GM18909 (cell line): ENCODE data around the gene RAPGEF4.
A peak's percentile ranks its signal among the peaks of the same experiment; 100 is the strongest.
"Not testable (repeated sequence)": the region's sequence is repeated elsewhere in the genome, so short reads cannot be mapped to it uniquely, and the experiment has no call there.

Source experiments
- ATAC-seq: cut with Tn5 transposase; IDR thresholded peaks from one replicate; pipeline ENCODE4 v1.9.1; 2021; ENCODE audit warnings: mild to moderate bottlenecking; ENCODE audit not compliant: unreplicated experiment, poor library complexity

The RAPGEF4 gene

GRCh38 chr2:173017646-173018420 is 282.2 kb downstream of the RAPGEF4 start:
- no peak for ATAC-seq

GRCh38 chr2:173019755-173020154 is 284.1 kb downstream of the RAPGEF4 start:
- ATAC-seq = no peak

DNA sequence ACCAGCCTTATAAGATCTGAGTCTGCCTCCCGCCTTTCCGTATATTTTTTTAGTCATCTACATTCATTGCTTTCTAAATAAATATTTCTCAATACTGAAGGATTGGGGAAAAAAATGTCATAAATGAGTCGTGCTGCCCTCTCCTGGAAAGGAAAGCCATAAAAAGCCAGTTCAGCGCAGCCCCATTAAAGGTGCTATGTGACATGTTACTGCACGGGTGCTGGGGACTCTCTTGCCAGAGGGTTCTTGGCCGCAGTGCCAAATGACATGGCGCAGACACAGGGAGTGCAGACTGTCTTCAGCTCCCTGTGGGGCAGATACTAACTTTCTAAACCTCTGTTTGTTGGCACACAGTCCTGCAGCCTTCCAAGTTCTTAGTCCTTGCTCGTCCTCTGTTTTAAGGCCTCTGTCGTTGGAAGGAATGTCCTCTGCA is 286.3 kb downstream of the RAPGEF4 start:
- ATAC-seq = no peak

DNA sequence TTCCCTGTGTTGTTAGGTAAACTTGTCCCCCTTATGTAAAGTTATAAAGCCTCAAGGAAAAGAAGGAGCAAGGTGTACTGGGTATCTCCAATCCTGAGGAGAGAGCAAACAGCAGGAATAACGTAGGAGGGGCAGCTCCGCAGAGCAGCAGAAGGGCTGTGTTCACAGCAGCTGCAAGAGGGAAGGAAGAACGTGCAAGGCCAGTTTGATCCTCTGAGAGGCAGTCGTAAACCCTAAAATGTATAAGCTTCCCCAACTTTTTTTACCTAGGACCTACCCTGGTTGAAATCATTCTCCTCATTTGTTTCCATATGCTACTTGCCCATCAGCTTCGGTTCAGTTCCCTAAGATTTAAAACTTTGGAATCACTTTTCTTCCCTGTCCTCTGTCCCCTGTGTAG is 288.1 kb downstream of the RAPGEF4 start:
- no peak for ATAC-seq

DNA sequence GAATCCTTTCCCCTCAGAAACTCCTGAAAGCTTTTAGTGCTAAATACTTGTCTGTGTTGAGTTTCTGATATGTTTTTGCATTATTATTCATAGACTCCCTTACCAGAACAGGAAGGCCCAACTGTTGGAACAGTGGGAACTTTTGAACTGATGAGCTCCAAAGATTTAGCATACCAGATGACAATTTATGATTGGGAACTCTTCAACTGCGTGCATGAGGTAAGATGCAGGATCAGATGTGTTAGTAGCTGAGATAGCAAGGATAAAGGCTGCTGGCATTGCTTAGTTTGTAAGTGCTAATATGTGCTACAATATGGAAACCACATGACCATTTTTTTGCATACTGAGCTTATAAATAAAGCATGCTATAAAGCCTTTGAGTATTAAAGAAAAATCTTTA is 290.8 kb downstream of the RAPGEF4 start:
- ATAC-seq = no peak

- peak; percentile 57 for ATAC-seq
These were observed 291.8 kb downstream of the RAPGEF4 start for GRCh38 chr2:173027181-173028128.

DNA sequence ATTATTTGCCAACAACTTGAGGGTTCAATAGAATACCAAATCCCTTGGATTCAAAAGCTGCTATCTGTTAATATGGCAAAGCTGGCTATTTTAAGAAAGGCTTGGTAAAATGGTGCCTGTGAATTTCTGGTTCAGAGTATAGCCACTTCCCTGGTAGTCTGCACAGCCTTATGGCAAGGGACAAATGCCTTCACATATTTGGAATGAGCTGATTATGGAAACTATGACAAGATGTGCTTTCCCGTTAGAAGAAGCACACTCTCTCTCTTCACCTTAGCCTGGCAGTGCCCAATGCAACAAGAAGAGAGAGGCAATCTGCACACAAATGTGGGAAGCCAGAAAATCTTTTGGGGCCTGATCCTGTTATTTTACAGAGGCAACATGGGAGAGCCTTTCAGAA is 292.5 kb downstream of the RAPGEF4 start:
- ATAC-seq = no peak

DNA sequence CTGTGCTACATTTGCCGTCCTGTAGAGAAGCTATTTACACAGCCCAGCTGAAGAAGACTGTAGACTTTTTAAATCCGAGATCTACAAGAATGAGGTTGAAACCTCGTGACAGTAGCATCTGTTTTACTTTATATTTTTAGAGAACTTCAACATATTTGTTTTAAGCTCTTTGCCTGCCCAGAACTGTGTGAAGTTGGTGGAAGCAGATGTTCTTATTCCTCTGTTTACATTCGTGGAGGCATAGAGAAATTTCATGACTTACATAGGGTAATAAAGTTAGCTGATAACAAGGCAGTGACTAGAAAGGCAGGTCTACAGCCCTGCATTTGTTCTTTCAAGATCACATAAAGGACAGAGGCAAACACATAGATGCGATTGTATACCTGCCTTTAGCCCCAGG is 293.0 kb downstream of the RAPGEF4 start:
- no peak for ATAC-seq

DNA sequence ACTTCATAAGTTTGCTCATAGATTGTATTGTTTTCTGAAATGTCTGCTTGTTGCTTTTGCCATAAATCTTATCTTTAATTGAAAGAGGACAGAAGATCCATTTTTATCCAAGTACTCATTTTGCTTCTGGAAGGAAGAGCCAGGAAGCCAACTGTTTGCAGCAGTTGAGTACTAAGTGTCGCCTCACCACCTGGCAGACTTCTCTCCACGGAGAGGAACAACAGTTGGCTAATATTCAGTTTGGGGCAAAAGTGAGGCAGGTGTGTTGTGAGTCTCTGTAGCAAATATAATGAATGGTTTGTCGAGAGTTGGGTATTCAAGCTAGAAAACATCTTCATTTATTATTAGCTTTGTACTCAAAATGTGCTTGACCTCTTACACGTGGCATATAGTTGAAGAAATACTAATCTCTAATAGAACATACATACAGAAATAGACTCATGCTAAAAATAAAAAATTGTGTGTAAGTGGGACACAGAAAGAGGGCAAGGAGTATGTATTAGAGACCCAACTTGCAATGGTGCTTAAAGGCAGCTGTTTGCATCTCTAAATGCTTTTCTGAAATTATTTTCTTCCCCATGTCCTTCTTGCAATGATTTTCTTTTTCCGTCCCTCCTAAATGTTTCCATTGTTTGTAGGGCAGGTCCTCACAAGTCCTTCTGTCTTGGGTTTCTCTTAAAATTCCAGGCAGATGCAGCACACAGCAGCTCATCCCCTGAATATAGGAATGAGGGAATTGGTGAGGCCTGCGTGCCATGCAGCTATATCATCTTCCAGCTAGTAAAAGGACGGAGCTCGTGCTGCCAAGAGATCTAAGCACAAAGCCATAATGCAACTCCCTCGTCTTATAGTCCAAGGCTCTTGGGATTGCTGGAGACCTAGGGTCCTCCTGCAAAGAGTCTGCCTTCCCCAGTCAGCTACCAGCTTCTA is 295.2 kb downstream of the RAPGEF4 start:
- no peak for ATAC-seq

GRCh38 chr2:173032032-173032431 is 296.4 kb downstream of the RAPGEF4 start:
- no peak for ATAC-seq

DNA sequence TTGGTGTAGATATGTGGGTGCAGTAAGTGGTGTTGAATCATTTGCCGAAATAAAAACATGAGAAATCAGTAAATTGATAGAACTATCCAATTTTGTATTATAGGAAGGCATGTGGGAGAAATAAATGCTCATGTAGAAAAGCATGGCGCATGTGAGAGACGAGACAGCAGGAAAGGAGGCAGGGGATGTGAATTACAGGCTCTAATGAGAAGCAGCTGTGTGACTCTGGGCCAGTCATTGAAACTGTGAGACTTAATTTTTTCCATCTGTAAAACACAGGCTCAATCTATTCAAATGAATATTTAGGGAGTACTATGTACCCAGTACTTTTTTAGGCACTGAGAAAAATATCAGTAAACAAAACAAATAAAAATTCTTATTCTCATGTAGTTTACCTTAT is 297.4 kb downstream of the RAPGEF4 start:
- ATAC-seq = no peak

DNA sequence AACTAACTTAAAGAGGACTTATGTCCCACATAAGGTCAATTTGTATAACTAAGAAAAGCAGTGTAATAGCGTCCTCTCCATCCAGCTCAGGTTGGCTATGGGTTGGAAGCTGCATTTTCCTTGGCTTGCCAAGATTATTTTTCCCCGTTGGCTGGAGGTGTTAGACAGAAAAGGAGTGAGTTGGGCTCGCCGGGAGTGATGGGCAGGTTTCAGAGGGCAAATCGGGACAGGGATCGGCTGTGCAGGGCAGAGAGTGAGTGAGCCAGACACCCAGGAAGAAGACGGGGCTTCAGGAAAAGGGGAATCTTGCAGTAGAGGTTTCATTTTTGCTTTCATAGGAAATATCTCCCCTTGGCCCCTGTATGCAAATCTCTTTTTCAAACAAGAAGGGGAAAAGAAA is 298.5 kb downstream of the RAPGEF4 start:
- ATAC-seq = no peak

DNA sequence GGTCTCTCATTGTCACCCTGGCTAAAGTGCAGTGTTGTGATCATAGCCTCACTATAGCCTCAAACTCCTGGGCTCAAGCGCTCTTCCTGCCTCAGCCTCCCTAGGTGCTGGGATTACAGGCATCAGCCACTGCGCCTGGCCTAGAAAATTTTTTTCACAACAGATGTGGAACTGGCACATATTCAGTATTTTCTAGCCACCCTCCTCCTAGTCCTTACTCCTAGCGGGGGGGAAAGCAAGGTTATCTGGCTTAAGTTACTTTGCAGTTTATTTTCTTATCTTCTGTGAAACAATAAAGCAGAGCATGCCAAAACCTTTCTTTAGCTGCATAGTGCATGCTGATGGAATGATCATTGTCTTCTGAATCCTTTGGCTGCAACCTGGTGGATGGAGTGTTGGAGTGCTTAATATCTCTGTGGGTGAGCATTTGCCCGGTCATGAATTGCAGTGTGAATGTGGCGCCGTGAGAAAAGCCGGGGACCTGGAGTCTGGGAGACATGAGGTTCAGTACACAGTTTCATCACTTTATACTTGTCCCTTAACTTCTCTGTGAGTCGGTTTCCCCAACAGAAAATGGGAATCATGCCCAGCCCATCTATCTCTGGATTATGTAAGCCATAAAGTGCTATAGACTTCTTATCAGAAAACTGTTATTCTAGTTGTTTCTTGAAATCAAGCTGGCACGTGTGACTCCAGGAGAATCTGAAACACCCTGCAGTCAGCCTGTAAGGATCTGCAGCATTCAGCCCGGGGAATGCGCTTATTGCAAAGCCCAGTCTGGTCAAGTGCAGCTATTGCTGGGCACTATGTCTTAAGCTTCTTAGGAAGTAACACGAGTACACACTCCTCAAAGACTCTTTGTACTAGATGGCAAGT is 301.8 kb downstream of the RAPGEF4 start:
- no peak for ATAC-seq

- not testable (repeated sequence) for ATAC-seq
These were observed 302.6 kb downstream of the RAPGEF4 start for GRCh38 chr2:173038257-173038656.

DNA sequence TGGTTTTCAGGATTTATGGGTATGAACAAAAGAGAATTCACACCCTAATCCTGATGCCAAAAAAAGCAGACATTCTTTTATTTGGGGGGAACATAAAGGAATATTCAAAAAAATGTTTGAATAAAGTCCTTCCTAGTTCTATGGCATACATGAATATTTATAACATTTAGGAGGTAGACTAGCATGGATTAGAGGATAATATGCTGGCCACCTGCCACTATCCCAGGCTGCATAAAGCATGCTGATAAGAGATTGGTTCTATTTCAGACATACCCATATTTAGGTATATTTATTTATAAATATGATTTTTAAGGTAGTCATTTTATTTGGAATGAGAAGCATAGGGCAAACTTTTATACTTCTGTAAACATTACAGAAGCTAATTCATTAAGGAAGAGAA is 305.1 kb downstream of the RAPGEF4 start:
- no peak for ATAC-seq

DNA sequence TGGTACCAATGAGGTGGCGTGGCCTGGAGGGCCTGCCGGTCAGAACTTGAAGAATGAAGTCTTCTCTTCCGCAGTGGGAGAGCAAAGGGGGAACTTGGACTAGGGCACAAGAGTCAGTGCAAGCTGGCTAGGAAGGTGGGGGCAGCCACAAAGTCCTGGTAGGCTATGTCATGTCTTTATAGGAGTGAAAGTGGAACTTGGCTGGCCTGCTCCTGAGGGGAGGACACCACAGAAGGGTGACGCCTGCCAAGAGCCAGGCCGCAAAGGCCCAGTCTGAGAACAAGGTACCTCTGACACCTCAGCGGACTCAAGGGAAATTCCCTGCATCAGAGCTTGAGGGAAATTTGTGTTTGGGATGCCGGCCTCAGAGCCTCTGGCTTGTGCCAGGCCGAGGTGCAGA is 307.8 kb downstream of the RAPGEF4 start:
- ATAC-seq = no peak

- ATAC-seq = no peak
These were observed 308.4 kb downstream of the RAPGEF4 start for GRCh38 chr2:173043897-173044519.

GRCh38 chr2:173044686-173045085 is 309.0 kb downstream of the RAPGEF4 start:
- ATAC-seq = no peak

DNA sequence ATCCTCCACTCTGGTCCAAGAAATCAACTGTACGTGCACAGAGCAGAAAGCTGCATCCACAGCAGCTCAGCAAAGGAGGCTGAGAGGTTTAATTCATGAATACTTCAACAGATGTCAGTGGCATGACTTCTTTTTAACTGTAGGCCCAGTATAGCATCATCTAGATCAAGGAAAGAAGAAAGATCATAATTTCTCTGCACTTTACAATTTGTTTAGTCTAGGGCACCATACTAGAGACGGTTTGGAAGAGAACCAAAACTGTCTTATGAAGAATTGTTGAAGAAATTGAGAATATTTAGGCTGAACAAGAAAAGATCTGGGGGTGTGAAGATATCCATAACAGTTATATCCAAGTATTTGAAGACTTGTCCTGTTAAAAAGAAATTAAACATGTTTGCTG is 309.5 kb downstream of the RAPGEF4 start:
- ATAC-seq = no peak
